SK-N-SH (cell line): ENCODE data around the gene OR2T10. TPM values are rescaled to one million over a fixed set of nuclear protein-coding genes. Genes with fewer than 3 reads are reported as not detected.
"Not testable (repeated sequence)": the region's sequence is repeated elsewhere in the genome, so short reads cannot be mapped to it uniquely, and the experiment has no call there.

Experiments used
- CTCF ChIA-PET: fragments of 300-600, 350-600 bp; formaldehyde crosslinking; extraction: SDS; loops from one replicate; lab custom pipeline; 2021; lab: Yijun Ruan, JAX
- POLR2A ChIA-PET: fragments of 350-600 bp; sonication (Branson Sonifier 250); formaldehyde crosslinking; extraction: SDS; loops from one replicate; lab custom pipeline; 2020; ENCODE audit warnings: antibody characterized with exemption, inconsistent platforms; lab: Yijun Ruan, JAX
- DNase-seq: peaks from one replicate; pipeline ENCODE4 v3.0.0; 2012
- H2AFZ ChIP-seq: fragments of 200-600 bp; sonication (generic); 2 replicates; pipeline ENCODE4 v1.8.1; 2016; ENCODE audit warnings: antibody characterized with exemption, mild to moderate bottlenecking, low read depth
- H3F3A ChIP-seq: fragments of 200-600 bp; sonication (generic); replicated peaks from 2 replicates; pipeline ENCODE3; 2016; ENCODE audit warnings: antibody characterized with exemption, mild to moderate bottlenecking; ENCODE audit not compliant: insufficient read depth
- H3K27ac ChIP-seq, 2 experiments: fragments of 200-500 bp in 1 of 2; fragments of 200-600 bp in 1 of 2; sonication (Bioruptor generic) in 1 of 2; sonication (generic), shearing (Covaris generic) in 1 of 2; 2 replicates each; pipeline versions ENCODE4 v1.5.1 to v1.6.1; 2014 to 2016; ENCODE audit warnings: low read depth in 2 of 2, inconsistent platforms in 1 of 2, low read length in 1 of 2, mild to moderate bottlenecking in 1 of 2, mixed read lengths in 1 of 2
- H3K27me3 ChIP-seq: fragments of 200-600 bp; sonication (generic), shearing (Covaris generic); 2 replicates; pipeline ENCODE4 v1.6.1; 2016; ENCODE audit warnings: mixed run types; ENCODE audit not compliant: insufficient read depth
- H3K36me3 ChIP-seq, 2 experiments: fragments of 200-500 bp in 1 of 2; fragments of 200-600 bp in 1 of 2; sonication (Bioruptor generic) in 1 of 2; sonication (generic) in 1 of 2; replicated peaks in 1 of 2; 2 replicates each; pipeline versions ENCODE3 to v1.5.1; 2014 to 2016; ENCODE audit warnings: low read length in 1 of 2, mild to moderate bottlenecking in 1 of 2; ENCODE audit not compliant: insufficient read depth in 2 of 2, control insufficient read depth in 1 of 2
- H3K4me1 ChIP-seq, 2 experiments: fragments of 200-500 bp in 1 of 2; fragments of 200-600 bp in 1 of 2; sonication (Bioruptor generic) in 1 of 2; sonication (generic), shearing (Covaris generic) in 1 of 2; 2 replicates each; pipeline versions ENCODE4 v1.5.1 to v1.6.1; 2014 to 2016; ENCODE audit warnings: low read depth in 1 of 2, low read length in 1 of 2, mixed run types in 1 of 2; ENCODE audit not compliant: insufficient read depth in 2 of 2, control insufficient read depth in 1 of 2
- H3K4me2 ChIP-seq: fragments of 200-600 bp; sonication (generic), shearing (Covaris generic); 2 replicates; pipeline ENCODE4 v1.6.1; 2017; ENCODE audit warnings: mixed run types
- H3K4me3 ChIP-seq, 2 experiments: fragments of 200-500 bp in 1 of 2; fragments of 200-600 bp in 1 of 2; sonication (Bioruptor generic) in 1 of 2; sonication (generic), shearing (Covaris generic) in 1 of 2; 2 replicates each; pipeline versions ENCODE4 v1.5.1 to v1.8.1; 2014 to 2016; ENCODE audit warnings: low read depth in 2 of 2, inconsistent platforms in 1 of 2, low read length in 1 of 2, mild to moderate bottlenecking in 1 of 2, mixed read lengths in 1 of 2, moderate library complexity in 1 of 2
- H3K79me2 ChIP-seq: fragments of 200-600 bp; sonication (generic); 2 replicates; pipeline ENCODE4 v1.8.1; 2017; ENCODE audit warnings: mild to moderate bottlenecking; ENCODE audit not compliant: insufficient read depth
- H3K9ac ChIP-seq: fragments of 200-600 bp; sonication (generic); 2 replicates; pipeline ENCODE4 v1.6.1; 2017; ENCODE audit warnings: mixed run types
- H3K9me2 ChIP-seq: fragments of 200-600 bp; sonication (generic); 2 replicates; pipeline ENCODE4 v1.6.1; 2017; ENCODE audit warnings: mixed run types
- H3K9me3 ChIP-seq: fragments of 200-600 bp; sonication (generic); 2 replicates; pipeline ENCODE4 v1.6.1; 2017; ENCODE audit warnings: mixed run types, mild to moderate bottlenecking, moderate library complexity
- H4K20me1 ChIP-seq: fragments of 200-600 bp; sonication (generic); 2 replicates; pipeline ENCODE4 v1.6.1; 2017; ENCODE audit warnings: mild to moderate bottlenecking, mixed run types; ENCODE audit not compliant: insufficient read depth
- ELF1 ChIP-seq: IDR thresholded peaks from 2 replicates; pipeline ENCODE4 v1.4.0; 2012
- FOXJ3 ChIP-seq: sonication (generic); formaldehyde crosslinking; IDR thresholded peaks from 2 replicates; pipeline ENCODE4 v1.5.1; 2020; ENCODE audit warnings: mild to moderate bottlenecking, missing genetic modification reagents
- IRF3 ChIP-seq: fragments of 150-350 bp; IDR thresholded peaks from 2 replicates; pipeline ENCODE4 v1.6.1; 2016; ENCODE audit warnings: mild to moderate bottlenecking, low read depth, low read length
- NRF1 ChIP-seq: IDR thresholded peaks from 2 replicates; pipeline ENCODE4 v1.6.1; 2012; ENCODE audit warnings: low read depth, mild to moderate bottlenecking, low read length
- PBX3 ChIP-seq: IDR thresholded peaks from 2 replicates; pipeline ENCODE4; 2012
- YY1 ChIP-seq: IDR thresholded peaks from 2 replicates; pipeline ENCODE4 v1.4.0; 2012; ENCODE audit warnings: low read depth, mild to moderate bottlenecking
- WGBS: methylation state at CpG from one replicate; pipeline ENCODE4 v1.1.6; 2017; ENCODE audit warnings: low lambda C conversion rate; 5-methylcytosine and 5-hydroxymethylcytosine counted together
- polyA plus RNA-seq, 3 experiments: library from polyadenylated mRNA; depleted of rRNA; stranded (reverse); fragments of >200 nt; gene quantifications; 2 replicates each; pipeline ENCODE4 v1.2.3, GENCODE V29; 2012

OR2T10 gene
- polyA plus RNA-seq (2012; rRNA removed) = not detected in 2 replicates
- not detected in 2 replicates for polyA plus RNA-seq (2012; cell fraction: cytosol; rRNA removed)
- not detected in 2 replicates for polyA plus RNA-seq (2012; cell fraction: nucleus; rRNA removed)

- ChIA-PET POLR2A (no interaction called here), CTCF (no interaction called here)
- Histone ChIP-seq H2AFZ (no peak within 1 kb of the TSS), H3K4me3 (no peak within 1 kb of the TSS), H3K9me2 (no peaks in the 10 kb centered on the region), H3K79me2 (no peaks in the 10 kb centered on the region), H3K4me2 (no peak within 1 kb of the TSS), H3K27me3 (no peaks in the 10 kb centered on the region), H3K9ac (no peak within 1 kb of the TSS), H3F3A (no peaks in the 10 kb centered on the region), H3K27ac (no peak within 1 kb of the TSS), H3K36me3 (no peaks in the 10 kb centered on the region), H3K9me3 (no peaks in the 10 kb centered on the region), H3K4me1 (no peaks in the 10 kb centered on the region), H4K20me1 (no peaks in the 10 kb centered on the region)
- WGBS = under 1% methylated on average over 6 of the region's 6 CpGs
- TF ChIP-seq FOXJ3 (no peak), IRF3 (no peak), PBX3 (no peak), NRF1 (no peak), ELF1 (no peak), YY1 (no peak)
- DNase-seq = no peak
These were observed at the start of gene OR2T10 for GRCh38 chr1:248597589-248597988. Gene OR2T10 (minus strand): TSS chr1:248597700. CDS start chr1:248593768, 3,932 bp downstream.

- WGBS = 0% methylated on average over 2 of the region's 3 CpGs
- DNase-seq, H2AFZ ChIP-seq, CTCF ChIA-PET, H3K4me3 ChIP-seq, H3K9ac ChIP-seq, H3K36me3 ChIP-seq, H3K4me2 ChIP-seq, H3K27me3 ChIP-seq, H3K9me3 ChIP-seq, H3K27ac ChIP-seq, H3F3A ChIP-seq, POLR2A ChIA-PET, H4K20me1 ChIP-seq, H3K79me2 ChIP-seq, H3K4me1 ChIP-seq, H3K9me2 ChIP-seq: not testable (repeated sequence)
These were observed 47.7 kb upstream of the OR2T10 start, which contains the start of gene OR2T35 for GRCh38 chr1:248645178-248645577. Gene OR2T35 (minus strand): TSS chr1:248645278. CDS start chr1:248639258, 6,020 bp downstream.

GRCh38 chr1:248642971-248643651, 45.6 kb upstream of the OR2T10 start:
- POLR2A ChIA-PET, DNase-seq, H3K9me3 ChIP-seq, H3K4me2 ChIP-seq, H4K20me1 ChIP-seq, H3K27ac ChIP-seq, H3F3A ChIP-seq, H3K9me2 ChIP-seq, H3K36me3 ChIP-seq, H3K79me2 ChIP-seq, H3K9ac ChIP-seq, H3K4me3 ChIP-seq, CTCF ChIA-PET, H3K4me1 ChIP-seq, H2AFZ ChIP-seq, H3K27me3 ChIP-seq: not testable (repeated sequence)
- no CpG with 5 or more reads among the region's 4 CpGs for WGBS

- H3F3A ChIP-seq, H3K4me1 ChIP-seq, H3K4me3 ChIP-seq, H3K27me3 ChIP-seq, H3K9ac ChIP-seq, H3K9me2 ChIP-seq, H2AFZ ChIP-seq, H3K36me3 ChIP-seq, CTCF ChIA-PET, DNase-seq, H3K79me2 ChIP-seq, H3K9me3 ChIP-seq, H4K20me1 ChIP-seq, POLR2A ChIA-PET, H3K27ac ChIP-seq, H3K4me2 ChIP-seq: not testable (repeated sequence)
- 0% methylated on average over 1 of the region's 5 CpGs for WGBS
These were observed 44.1 kb upstream of the OR2T10 start for GRCh38 chr1:248641583-248641982.

- H3K4me1 ChIP-seq, H3K27me3 ChIP-seq, H3K9ac ChIP-seq, H3K27ac ChIP-seq, DNase-seq, H3K9me3 ChIP-seq, POLR2A ChIA-PET, H3K4me2 ChIP-seq, H3F3A ChIP-seq, H3K4me3 ChIP-seq, CTCF ChIA-PET, H3K9me2 ChIP-seq, H3K36me3 ChIP-seq, H3K79me2 ChIP-seq, H2AFZ ChIP-seq, H4K20me1 ChIP-seq: not testable (repeated sequence)
- WGBS = no CpG with 5 or more reads among the region's 3 CpGs
These were observed 43.4 kb upstream of the OR2T10 start for GRCh38 chr1:248640906-248641305.
